IPS-11a (cell line): ENCODE results near the gene RUNX2.

Experiments used
- H3K4me3 ChIP-seq: one replicate; pipeline ENCODE4 v1.5.1; 2013; ENCODE audit warnings: low read depth, low read length, control low read depth

The RUNX2 gene

DNA sequence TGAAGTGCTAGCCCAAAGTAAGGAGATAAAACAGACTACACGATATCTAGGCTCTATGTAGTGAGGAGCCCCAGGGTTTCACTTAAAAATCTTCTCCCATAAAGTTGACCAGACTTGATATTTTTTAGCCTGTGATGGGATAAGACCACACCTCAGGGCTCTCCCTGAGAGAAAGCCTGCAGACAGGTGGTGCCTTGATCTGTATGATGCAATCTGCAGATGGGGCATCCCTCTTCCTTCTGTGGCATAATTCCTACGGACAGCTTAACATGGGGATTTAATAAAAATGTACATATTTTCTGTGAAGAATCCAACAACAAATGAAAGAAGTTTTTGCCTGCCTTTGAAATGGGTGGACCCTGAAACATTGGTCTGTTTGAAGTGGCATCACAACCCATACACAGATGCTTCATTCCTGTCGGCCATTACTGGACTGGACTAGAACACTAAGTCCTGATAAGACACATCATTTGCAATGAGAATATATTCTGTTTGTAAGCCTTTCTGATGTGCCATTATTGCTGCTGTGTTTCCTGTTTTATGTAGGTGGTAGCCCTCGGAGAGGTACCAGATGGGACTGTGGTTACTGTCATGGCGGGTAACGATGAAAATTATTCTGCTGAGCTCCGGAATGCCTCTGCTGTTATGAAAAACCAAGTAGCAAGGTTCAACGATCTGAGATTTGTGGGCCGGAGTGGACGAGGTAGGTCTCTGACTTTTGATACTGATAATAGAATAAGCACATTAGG is 103.4 kb downstream of the RUNX2 start:
- no peak overlapping the region for H3K4me3 ChIP-seq

- H3K4me3 ChIP-seq, result no peak overlapping the region
Measured at GRCh38 chr6:45432977-45433376, 104.8 kb downstream of the RUNX2 start.

- H3K4me3 ChIP-seq, result no peak overlapping the region
Measured at GRCh38 chr6:45433533-45434380, 105.6 kb downstream of the RUNX2 start.

GRCh38 chr6:45434381-45434700 is 106.2 kb downstream of the RUNX2 start:
- H3K4me3 ChIP-seq, result no peak overlapping the region

DNA sequence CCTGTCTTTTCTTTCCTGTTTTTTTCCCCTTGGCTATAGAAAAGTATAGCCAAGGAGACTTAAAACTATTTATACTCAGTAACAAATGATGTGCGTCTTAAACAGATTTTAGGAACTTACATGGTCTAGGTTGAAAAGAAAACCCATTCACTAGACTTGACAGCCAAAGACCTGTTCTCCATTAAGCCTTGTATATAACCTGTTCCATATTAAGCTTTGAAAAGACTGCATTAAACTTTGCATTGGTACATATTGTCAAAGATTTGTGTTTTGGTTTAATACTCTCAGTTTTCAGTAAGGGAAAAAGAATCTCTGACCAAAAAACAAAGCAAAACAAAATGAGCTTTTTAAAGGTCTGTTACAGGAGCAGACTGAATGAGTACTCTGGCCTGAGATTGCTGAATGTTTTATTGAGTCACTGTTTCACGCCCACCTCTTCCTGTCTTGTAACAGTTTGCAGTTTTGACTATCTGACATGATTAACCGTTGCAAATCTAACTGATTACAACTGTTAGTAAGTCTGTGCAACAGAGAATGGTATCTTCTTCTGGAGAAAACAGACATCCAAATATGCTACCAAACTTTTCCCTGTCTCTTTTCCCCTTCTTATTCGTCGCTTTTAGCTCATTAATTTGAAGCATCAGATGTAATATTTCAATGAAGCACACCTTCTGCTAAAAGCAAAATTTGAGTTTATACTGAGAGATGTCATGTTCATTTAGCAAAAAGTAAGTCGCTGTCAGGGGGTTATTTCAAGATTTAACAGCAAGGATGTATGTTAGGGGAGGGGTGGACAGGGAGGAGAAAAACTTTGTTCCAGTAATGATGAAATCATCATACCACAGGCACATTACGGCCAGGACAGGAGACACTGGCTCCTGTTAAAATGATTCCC is 108.7 kb downstream of the RUNX2 start:
- H3K4me3 ChIP-seq, result no peak overlapping the region

DNA sequence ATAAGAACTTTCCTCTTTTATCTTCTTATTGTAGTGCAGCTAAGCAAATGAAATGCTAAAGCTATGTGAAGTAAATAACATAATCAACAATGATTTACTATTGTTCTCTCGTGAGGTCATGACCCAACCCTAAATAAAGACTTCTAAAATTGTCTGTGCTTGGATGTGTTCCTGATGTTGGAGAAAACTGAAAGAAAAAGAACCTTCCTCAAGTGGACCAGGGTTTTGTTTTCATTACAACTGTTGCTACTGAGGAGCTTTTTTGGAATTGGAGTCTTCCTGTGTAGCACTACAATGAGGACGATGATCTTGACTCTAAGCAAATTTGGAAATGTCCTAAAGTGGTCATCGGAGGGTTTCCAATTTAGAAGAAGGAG is 109.3 kb downstream of the RUNX2 start:
- no peak overlapping the region for H3K4me3 ChIP-seq

- H3K4me3 ChIP-seq, result no peak overlapping the region
Measured at GRCh38 chr6:45438151-45438550, 110.0 kb downstream of the RUNX2 start.

DNA sequence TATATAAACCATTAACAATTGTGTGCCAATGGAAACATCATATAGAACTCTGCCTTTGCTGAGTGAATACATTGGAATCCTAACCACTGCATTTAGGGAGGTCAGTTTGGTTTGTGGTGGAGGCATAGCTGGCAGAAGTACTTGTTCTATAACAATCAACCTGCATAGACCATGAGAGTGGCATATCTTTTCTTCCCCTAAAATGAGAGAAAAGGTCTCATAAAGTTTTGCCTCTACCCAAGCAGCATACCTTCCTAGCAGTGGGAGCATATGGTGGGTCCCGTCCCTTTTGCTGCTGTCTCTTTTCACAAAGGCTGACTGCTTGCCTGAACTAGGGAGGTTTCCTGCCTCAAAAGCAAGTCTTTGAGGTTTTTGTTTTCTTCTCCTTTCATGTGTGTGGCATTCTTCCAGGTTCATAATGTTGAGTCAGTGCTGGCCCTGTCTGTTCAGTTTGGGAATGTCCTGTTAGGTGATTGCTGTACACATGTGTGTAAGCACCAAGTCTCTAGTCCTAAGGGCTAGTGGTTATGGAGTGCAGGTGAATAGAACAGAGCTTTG is 110.8 kb downstream of the RUNX2 start:
- no peak overlapping the region for H3K4me3 ChIP-seq

- no peak overlapping the region for H3K4me3 ChIP-seq
Measured at GRCh38 chr6:45439459-45439858, 111.3 kb downstream of the RUNX2 start.

- no peak overlapping the region for H3K4me3 ChIP-seq
Measured at GRCh38 chr6:45439861-45440388, 111.8 kb downstream of the RUNX2 start.

DNA sequence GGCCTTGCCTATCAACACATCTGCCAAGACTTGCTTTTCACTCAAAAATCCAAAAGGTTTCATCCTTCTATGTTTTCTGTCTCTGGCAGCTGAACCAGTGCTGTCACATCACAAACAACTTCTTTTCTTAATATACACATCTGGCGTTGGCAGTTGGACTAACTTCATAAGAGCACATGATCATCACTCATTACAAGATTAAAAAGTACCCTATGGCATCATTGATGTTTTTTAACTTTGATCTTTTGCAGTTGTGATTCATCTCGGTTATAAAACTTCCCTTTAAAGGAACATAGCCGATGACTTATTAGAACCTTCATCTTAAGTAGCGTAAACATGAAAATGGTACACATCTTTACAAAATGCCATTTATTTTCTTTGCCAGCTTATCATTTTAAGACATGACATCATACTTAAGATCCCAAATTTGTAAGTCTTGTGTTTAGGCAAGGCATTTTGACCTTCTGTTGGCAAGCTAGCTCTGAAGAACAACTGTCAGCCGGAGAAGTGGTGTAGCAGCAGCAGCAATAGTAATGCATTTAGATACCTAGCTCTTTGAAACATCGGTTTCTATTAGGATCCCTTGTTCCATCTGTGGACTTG is 113.8 kb downstream of the RUNX2 start:
- H3K4me3 ChIP-seq, result no peak overlapping the region

DNA sequence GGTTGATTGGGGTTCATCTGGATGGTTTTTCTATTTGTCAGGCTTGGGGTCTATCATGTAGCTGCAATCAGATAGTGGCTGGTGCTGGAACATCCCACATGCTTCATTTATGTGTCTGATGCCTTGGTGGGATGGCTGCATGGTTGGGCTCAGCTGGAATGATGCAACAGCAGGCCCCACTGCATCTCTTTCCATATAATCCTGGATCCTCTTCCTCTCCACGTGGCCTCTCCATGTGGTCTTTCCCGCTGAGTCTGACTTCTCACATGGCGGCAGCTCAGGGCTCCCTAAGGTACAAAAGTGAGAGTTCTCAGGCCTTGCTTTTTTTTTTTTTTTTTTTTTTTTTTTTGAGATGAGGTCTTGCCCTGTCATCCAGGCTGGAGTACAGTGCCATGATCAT is 114.6 kb downstream of the RUNX2 start:
- no peak overlapping the region for H3K4me3 ChIP-seq

DNA sequence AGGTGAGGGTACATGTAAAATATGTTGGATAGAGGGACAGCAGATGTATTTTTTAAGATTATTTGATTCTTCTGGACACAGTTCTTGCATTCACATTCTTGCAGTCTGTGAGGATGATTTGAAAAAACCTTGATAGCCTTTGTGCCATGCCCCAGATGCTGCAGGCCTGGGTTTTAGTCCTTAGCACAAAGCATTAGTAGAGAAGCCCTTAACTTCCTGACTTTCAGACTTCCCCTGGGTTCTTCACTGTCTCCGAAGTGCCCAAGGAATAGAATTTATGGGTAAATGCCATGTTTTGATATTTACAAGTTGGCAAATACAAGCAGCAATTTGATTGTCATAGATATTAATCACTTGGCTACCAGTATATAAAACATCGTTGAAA is 117.2 kb downstream of the RUNX2 start:
- no peak overlapping the region for H3K4me3 ChIP-seq

DNA sequence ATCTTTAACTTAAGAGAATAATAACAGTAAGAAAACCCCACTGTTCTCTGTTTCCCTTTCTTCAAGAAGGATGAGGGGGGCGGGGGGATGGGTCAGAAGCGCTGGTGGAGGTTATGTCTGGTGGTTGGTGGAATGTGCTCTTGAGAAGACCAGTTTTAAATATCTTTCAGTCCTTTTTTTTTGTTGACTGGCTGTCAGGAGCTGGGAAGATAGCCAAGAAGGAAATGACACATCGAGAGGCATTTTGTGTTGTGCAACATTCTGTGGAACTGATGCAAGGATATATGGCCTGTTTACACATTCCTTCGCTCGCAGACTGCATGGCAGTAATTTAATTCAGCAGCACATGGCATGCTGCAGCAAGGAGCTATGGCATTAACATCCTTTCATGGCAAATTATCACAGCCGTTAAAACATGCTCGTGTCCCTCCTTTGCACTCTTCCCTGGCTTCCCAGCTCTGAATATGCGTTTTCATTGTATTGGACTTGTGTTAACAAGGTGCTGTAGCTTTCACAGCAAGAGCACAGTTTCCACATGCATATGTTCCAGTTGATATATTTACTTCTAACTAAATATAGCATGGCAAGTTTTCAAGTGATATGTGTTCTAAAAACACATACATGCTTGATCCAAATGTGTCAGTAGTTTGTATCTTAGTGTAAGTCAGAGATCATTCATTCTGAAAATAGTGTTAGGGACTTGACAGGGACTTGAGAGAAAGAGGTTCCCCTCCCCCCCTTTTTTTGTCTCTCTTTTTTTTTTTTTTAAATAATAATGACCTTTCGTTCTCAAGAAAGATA is 117.8 kb downstream of the RUNX2 start:
- no peak overlapping the region for H3K4me3 ChIP-seq

- no peak overlapping the region for H3K4me3 ChIP-seq
Measured at GRCh38 chr6:45447005-45447404, 118.9 kb downstream of the RUNX2 start.

GRCh38 chr6:45447716-45448115 is 119.6 kb downstream of the RUNX2 start:
- H3K4me3 ChIP-seq, result no peak overlapping the region

DNA sequence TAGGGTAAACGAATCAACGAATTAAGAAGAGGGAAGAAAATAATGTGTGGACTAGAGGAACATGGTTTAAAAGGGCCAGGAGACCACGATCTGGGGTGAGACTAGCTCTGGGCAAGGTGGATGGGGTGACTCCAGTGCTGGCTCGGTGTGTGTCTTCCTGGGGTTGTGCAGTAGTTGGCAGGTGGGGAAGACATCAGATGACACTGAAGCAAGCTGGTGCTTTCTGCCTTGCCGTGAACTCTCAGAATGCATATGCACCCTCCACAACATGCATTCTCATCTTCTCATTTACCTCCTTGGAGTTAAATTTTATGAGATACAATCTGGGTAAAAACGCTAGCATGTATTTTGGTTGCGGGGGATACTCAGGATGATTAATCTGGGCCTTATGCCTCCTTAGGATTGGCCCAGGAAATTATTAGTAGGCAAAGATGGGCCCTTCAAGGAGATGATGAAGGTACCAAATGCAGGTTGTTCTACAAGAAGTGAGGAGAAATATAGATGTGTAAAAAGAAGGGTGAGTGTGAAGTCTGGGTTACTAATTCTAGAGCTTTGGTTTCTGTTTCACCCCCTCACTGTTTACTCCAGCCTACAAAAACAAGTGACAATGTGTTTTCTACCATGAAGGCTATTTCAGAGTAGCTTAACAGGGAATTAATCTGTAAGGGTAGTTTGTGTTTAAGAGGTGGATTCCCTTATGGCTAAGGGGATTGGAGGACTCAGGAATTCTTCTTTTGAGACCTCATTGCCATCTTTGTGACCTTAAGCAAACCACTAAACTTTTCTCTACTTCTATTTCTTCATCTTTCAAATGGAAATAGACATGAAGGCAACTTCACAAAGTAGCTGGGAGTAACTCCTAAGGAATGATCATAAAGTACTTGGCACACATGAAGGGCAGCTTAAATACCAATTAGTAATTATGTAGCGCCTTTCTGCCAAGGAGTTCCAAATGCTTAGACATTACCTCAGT is 120.6 kb downstream of the RUNX2 start:
- no peak overlapping the region for H3K4me3 ChIP-seq

DNA sequence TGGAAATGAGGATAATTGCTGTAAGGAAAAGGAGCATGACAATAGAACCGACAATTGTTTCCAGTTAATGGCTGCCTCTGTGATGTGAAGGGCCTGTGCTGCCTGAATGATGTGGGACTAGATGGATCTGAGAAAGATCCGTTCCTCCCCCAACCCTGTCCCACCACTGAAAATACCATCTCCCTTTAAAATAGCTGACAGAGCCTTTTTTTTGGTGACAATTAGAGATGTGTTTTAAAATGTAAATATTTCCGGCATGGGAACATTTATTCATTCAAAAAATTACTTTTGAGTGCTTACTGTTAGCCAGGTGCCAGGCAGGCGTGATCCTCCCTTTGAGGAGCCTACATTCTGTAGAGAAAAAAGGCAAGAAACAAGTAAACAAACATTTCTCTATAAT is 122.0 kb downstream of the RUNX2 start:
- no peak overlapping the region for H3K4me3 ChIP-seq

DNA sequence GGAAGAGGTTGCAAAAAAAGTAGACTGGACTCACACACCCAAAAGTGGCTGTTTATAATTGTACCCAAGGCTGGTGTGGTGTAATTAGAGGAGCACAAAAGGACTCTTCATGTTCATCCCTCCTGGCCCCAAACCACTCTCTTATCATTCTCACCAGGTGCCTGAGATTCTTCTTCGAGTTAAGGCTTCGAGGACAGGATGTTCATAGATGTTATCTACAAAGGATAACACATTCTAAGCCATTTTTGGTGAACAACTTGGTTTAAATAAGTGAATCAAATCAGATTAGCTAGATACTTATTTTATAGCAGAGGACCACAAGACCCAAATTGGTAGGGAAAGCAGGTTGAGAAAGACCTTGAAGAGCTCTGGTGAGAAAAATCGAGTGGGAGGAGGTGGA is 122.7 kb downstream of the RUNX2 start:
- H3K4me3 ChIP-seq, result no peak overlapping the region
